Measurements from ENCODE around the gene GAB1. TPM values are rescaled to one million over a fixed set of nuclear protein-coding genes. Genes with fewer than 3 reads are reported as not detected.

Gene GAB1
- total and polyA plus RNA-seq, 2 of the 13 experiments (the other 11 are each of a cell fraction or from before 2014, with no cell fraction given) = 8.7 to 14.7 TPM

GRCh38 chr4:143375326-143376073, 38.8 kb downstream of the GAB1 start (continued):
- TF ChIP-seq ZNF883 (CRISPR knock-in tag; IDR thresholded peaks at IDR 0.05; ENCODE audit: not compliant biosample characterization) = no peak
- no peak for TF ChIP-seq FOXP1 (IDR thresholded peaks at IDR 0.05)
- TF ChIP-seq FOXP1 (CRISPR knock-in tag; IDR thresholded peaks at IDR 0.05) = peak; percentile 25; the same call in 1 of the 2 replicates

GRCh38 chr4:143377611-143378099, 41.0 kb downstream of the GAB1 start:
- no peak for TF ChIP-seq ZFY (CRISPR knock-in tag; IDR thresholded peaks at IDR 0.05)
- TF ChIP-seq FOSL2 (CRISPR knock-in tag; IDR thresholded peaks at IDR 0.05) = no peak
- TF ChIP-seq HIVEP1 (CRISPR knock-in tag; IDR thresholded peaks at IDR 0.05) = no peak
- no peak for TF ChIP-seq MZF1 (CRISPR knock-in tag; IDR thresholded peaks at IDR 0.05; ENCODE audit: borderline replicate concordance)
- TF ChIP-seq HOXA9 (CRISPR knock-in tag; IDR thresholded peaks at IDR 0.05; ENCODE audit: borderline replicate concordance) = no peak
- no peak for TF ChIP-seq ZSCAN25 (CRISPR knock-in tag; IDR thresholded peaks at IDR 0.05)
- no peak for TF ChIP-seq NBN (conservative IDR thresholded peaks at IDR 0.05)
- ATAC-seq (no peak), FAIRE-seq (no peak), DNase-seq (ENCODE audit: low spot score) (no peak)
- Histone ChIP-seq H4K20me1 (ENCODE audit: insufficient read depth, low read length) (0 out of 2 replicates have a peak, but pooled peaks cover 14% of the 10 kb centered on the region), H3K79me2 (ENCODE audit: insufficient read depth, low read length) (peaks cover 23% of the 10 kb centered on the region), H3K9ac (ENCODE audit: insufficient read depth, low read depth, low read length) (no peak overlapping the region), H3K27me3 (ENCODE audit: control insufficient read depth in 1 of 2, insufficient read depth in 2 of 2, low read length in 2 of 2) (no peaks in the 10 kb centered on the region), H3K4me3 (replicated peaks in 1 of 3; ENCODE audit: insufficient read depth in 1 of 3, low read depth in 2 of 3, low read length in 3 of 3) (no peak overlapping the region), H3K4me1 (ENCODE audit: insufficient read depth, low read length) (peaks cover 60% of the 10 kb centered on the region), H3K9me3 (ENCODE audit: low read length) (no peaks in the 10 kb centered on the region), H3K27ac (ENCODE audit: extremely low read length, insufficient read depth, low read length) (no peak overlapping the region), H3K36me3 (replicated peaks in 1 of 2; ENCODE audit: control insufficient read depth in 1 of 2, insufficient read depth in 2 of 2, low read length in 2 of 2) (no peaks in the 10 kb centered on the region), H3K4me2 (ENCODE audit: low read depth, low read length) (no peak overlapping the region), H2AFZ (ENCODE audit: low read length) (no peak overlapping the region)
- ChIA-PET CTCF (ENCODE audit: low intra/inter-chr PET ratio, low total read pairs) (no interaction called here), POLR2A (no interaction called here)
- in situ Hi-C loops (cut with HindIII; ENCODE audit: extremely low pct_ligation_motif_present, low pct_unique_long_range_greater_than_20kb) = no loop called here
- WGBS (ENCODE audit: low lambda C conversion rate) = 91% methylated on average over 7 of the region's 7 CpGs
- intact Hi-C loops (cut with micrococcal nuclease; ENCODE audit: unreplicated experiment) = loop anchor here (5.0 kb wide), 1 partner anchor 40 kb away; the partner anchor contains the start of gene GAB1
- BruUV-seq (replicated peaks) = no TSS peak
